Panc1 (cell line): ENCODE measurements around the gene SERINC3.

Source experiments
- CTCF ChIP-seq: fragments of 450-650 bp; IDR thresholded peaks from 2 replicates; pipeline ENCODE4 v1.5.1; 2017; ENCODE audit warnings: mild to moderate bottlenecking
- POLR2AphosphoS5 ChIP-seq: IDR thresholded peaks from 2 replicates; pipeline ENCODE4 v1.6.1; 2012; ENCODE audit warnings: mild to moderate bottlenecking, low read depth, low read length, moderate library complexity
- TCF7L2 ChIP-seq: IDR thresholded peaks from 2 replicates; pipeline ENCODE4 v1.6.1; 2011; ENCODE audit warnings: mild to moderate bottlenecking, low read depth, low read length, inconsistent platforms

DNA sequence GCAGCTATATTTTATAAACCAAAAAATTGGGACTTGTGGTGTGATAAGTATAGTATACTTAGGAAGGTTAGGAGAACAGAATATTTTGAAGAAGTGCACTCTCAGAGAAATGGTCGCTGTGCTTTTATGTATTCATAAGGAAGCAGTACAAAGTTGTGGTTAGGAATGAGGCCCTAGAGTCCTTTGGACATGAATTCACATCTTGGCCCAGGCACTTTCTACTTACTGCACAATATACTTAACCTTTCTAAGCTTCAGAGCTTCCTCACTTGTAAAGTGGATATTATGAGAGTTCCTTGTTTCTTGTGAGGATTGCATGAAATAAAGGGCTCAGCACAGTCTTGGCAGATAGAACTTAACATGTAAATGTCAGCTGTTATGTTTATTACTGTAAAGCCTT is 21.0 kb upstream of the SERINC3 start:
- no peak for TF ChIP-seq POLR2AphosphoS5
- TF ChIP-seq CTCF: no peak
- no peak for TF ChIP-seq TCF7L2
